Measurements from ENCODE around the gene HS6ST3.

DNA sequence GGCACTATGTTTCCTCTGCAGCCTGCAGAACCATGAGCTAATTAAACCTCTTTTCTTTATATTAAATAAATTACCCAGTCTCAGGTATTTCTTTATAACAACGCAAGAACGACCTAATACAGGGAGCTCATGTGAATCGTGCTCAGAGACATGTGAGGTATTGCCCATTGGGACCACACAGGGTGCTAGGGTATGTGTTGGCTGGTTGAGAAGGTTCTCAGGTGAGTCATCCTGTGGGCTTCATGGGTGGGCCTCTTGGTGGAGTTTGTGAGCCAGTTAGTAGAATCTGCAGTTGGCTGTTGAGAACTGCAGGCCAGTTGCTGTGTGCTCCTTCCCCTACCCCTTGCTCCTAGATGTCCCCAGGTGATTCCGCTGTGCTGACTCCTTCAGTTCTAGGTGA is 163.0 kb downstream of the HS6ST3 start:
- TF ChIP-seq CTCF (IDR thresholded peaks at IDR 0.05) (no peak), POLR2A (IDR thresholded peaks at IDR 0.05) (no peak)

Data from adrenal gland (tissue), 5 donors.